Loucy (cell line): Measurements from ENCODE around the gene SUSD3.

Experiments
- EZH2phosphoT487 ChIP-seq: fragments of 200-600 bp; IDR thresholded peaks from 2 replicates; pipeline ENCODE4 v1.6.1; 2018; ENCODE audit warnings: antibody characterized with exemption, mild to moderate bottlenecking, moderate library complexity, borderline replicate concordance
- TF ChIP-seq, protein P1 (sequence below): fragments of 200-600 bp; sonication (generic); conservative IDR thresholded peaks from 2 replicates; pipeline ENCODE4 v1.5.1; 2014; ENCODE audit warnings: mild to moderate bottlenecking, antibody characterized with exemption, low read length

DNA sequence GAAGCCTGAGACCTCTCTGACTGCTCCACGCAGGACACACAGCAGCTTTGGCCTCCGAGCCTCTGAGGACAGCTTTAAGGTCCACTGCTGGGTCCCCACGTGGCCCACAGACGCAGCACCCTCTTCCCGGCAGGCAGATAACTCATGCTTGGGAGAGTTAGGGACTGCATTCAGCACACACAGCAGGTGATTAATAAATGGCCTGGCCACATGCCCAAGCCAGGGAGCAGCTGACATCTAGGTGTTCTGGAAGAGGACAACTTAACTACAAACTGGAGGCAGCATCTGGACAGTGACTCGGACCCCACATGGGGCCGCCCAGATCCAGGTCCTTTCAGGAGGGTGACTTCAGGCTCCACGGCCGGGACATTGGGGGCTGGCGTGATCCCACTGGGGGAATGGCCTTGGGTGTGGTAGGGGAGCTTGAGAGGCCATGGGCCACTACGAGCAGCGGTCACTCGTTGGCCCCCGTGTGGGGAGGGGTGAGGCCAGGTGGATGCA lies 64.3 kb downstream of the SUSD3 start:
- TF ChIP-seq, protein P1, sequence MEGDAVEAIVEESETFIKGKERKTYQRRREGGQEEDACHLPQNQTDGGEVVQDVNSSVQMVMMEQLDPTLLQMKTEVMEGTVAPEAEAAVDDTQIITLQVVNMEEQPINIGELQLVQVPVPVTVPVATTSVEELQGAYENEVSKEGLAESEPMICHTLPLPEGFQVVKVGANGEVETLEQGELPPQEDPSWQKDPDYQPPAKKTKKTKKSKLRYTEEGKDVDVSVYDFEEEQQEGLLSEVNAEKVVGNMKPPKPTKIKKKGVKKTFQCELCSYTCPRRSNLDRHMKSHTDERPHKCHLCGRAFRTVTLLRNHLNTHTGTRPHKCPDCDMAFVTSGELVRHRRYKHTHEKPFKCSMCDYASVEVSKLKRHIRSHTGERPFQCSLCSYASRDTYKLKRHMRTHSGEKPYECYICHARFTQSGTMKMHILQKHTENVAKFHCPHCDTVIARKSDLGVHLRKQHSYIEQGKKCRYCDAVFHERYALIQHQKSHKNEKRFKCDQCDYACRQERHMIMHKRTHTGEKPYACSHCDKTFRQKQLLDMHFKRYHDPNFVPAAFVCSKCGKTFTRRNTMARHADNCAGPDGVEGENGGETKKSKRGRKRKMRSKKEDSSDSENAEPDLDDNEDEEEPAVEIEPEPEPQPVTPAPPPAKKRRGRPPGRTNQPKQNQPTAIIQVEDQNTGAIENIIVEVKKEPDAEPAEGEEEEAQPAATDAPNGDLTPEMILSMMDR = no peak
- no peak for TF ChIP-seq EZH2phosphoT487
